OCI-LY1 (cell line): ENCODE data around the gene IQCK.

Source experiments
- CTCF ChIP-seq: fragments of 200-600 bp; sonication (generic), shearing (Covaris generic); IDR thresholded peaks from 2 replicates; pipeline ENCODE4 v1.5.1; 2017; ENCODE audit warnings: mild to moderate bottlenecking, antibody characterized with exemption, low read length, moderate library complexity, mixed read lengths
- EZH2 ChIP-seq: fragments of 200-600 bp; sonication (generic), shearing (Covaris generic); IDR thresholded peaks from 2 replicates; pipeline ENCODE4 v1.8.0; 2017; ENCODE audit warnings: borderline replicate concordance, mixed run types, mild to moderate bottlenecking, antibody characterized with exemption, low read length, moderate library complexity, mixed read lengths

- TF ChIP-seq CTCF (no peak), EZH2 (no peak)
Observed at GRCh38 chr16:19741354-19741753, 23.3 kb downstream of the IQCK start.
